Hematopoietic multipotent progenitor cell (in vitro differentiated cells): ENCODE measurements around the gene MUC2. TPM values are rescaled to one million over a fixed set of nuclear protein-coding genes. Genes with fewer than 3 reads are reported as not detected.

Experiments used
- DNase-seq, 3 donors: peaks; one replicate each; pipeline ENCODE4 v3.0.0-alpha.2; 2011 to 2015; ENCODE audit warnings: low read depth in 2 of 3, low spot score in 2 of 3
- total RNA-seq: library from RNA; depleted of rRNA; stranded (reverse); fragments of >200 nt; gene quantifications from one replicate; pipeline ENCODE4 v1.2.3, GENCODE V29; 2012

Gene MUC2
- total RNA-seq, 1 donor = not detected

DNA sequence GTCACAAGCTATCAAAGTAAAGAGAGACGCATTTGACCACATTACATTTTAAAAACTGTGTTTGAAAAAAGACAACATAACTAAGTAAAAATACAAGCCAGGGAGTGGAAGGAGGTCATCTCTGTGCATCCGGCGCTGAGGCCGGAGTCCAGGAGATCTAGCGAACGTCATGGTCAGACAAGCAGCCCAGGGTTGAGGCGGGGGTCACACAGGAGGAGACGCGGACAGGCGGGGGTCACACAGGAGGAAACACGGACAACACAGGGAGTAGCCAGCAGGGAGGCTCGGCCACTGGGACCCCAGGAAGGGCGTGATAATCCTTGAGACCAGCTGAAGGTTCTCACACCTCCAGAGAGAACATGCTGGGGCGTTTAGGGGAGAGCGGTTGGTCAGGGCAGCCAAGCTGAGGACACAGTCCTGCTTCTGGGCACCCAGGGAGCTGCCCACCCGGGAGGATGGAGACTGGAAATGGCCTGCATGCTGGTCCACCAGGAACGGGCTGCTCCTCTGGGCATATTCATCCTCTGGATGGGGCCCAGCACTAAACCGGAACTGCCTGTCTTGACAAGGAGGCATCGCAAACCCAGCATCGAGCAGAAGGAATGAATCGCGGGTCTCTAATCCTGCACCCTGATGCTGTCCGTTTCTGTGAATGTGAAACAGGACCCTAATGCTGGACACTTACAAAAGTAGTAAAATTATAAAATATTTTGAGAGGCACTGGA is 42.2 kb downstream of the MUC2 start:
- no peak for DNase-seq

DNA sequence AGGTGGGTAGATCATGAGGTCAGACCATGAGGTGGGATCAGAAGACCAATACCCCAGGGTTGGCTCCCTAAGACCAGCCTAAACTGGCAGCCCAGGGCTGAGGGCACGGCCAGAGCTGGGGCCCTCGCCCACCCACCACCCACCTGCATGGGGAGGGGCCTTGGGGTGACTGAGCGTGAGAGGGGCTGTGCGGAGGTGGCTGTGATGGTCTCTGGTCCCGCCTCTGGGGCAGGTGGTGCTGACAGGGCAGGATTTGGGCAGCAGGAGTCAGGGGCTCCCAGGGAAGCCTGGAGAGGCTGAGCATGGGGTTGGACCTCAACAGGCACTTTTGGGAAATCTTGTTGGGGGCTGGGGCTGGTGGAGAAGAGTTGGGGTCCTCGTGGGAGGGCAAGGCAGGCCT is 43.3 kb downstream of the MUC2 start:
- DNase-seq = no peak

DNA sequence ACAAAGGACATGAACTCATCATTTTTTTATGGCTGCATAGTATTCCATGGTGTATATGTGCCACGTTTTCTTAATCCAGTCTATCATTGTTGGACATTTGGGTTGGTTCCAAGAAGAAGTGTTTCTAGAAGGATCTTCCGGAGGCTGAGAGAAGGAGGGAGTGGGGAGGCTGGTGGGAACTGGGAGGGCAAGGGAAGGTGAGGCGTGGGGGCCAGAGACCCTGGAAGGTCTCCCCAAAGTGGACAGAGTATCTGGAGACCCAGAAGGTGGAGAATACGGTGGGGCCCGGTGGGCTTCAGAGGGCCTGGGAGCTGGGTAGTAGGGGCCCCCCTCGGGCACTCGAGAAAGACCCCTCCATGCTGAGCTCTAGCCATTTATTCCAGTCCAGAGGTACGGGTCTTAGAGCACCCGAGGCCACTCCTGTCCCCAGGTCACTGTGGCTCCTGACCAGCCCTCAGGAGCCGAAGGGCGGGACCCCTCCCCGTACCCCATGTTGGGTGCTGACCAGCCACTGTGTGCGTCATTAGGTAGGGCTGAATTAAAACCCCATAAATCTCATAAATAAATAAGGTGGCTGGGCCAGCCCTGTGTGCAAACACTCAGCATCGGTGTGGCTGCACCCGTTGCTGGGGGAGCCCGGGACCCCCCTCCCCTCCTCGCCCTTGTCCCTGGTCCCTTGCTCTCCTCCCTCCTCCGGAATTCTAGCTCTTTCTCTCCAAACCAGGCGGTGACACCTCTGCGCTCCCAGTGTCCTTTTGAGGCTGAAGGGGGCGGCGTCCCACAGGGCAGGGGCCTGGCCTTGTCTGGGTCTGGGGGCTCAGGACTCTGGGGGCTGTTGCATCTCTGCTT is 44.3 kb downstream of the MUC2 start:
- DNase-seq = no peak

DNA sequence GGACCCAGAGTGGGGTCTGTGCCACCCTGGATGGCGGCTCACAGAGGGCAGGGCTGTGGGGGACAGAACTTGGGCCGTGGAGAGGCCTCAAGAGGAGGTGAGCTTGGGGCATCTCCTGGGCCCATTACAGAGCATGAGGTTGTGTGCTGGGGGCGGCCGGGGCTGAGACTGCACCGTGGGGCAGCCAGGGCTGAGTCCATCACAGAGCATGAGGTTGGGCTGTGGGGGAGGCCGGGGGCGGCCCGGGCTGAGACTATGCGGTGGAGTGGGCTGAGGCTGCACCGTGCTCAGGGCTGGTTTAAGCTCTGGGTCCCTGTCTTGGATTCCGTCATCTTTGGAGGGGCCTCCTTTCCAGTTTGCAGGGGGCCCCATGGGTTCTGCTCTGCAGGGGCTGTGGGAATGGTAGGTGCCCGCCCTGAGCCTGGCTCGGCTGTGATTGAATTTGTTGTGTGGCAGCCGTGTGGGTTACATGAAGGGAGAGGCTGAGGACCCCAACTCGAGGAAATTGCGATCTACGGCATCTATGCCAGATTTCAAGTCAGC is 45.0 kb downstream of the MUC2 start:
- no peak for DNase-seq

DNA sequence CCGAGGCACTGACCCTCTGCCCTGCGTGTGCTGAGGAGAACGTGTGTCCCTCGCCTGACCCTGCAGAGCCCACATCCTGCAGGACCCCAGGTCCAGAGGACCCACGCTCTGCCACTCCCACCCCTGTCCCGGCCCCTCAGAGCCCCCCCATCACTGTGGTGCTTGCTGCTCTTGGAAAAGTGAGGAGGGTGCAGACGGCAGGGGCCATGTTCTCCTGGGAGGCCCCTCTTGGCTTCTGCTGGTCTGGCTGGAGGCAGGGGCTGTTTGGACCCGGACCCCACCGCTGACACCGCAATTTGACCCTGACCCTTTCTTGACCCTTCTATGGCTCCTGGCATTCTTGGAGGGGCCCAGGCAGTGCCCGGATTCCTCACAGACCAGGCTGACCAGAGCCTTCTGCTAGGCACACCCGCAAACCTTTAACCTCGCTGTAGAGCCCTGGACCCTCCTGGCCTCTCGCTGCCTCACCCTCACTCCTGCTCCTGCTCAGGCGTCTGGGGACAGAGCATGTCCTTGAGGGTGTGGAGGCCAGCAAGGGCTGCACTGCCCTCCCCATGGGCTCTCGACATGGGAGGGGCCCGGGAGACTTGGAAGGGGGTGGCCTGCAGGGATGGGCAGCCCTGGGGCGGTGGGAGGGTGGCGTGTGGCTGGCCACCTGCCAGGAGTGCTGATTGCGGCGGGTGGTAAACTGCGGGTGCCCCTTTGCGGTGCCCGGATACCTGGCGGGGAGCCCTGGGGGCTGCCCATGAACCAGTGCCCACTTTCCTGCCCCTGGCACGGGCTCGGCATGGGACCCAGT is 46.1 kb downstream of the MUC2 start:
- DNase-seq = no peak

DNA sequence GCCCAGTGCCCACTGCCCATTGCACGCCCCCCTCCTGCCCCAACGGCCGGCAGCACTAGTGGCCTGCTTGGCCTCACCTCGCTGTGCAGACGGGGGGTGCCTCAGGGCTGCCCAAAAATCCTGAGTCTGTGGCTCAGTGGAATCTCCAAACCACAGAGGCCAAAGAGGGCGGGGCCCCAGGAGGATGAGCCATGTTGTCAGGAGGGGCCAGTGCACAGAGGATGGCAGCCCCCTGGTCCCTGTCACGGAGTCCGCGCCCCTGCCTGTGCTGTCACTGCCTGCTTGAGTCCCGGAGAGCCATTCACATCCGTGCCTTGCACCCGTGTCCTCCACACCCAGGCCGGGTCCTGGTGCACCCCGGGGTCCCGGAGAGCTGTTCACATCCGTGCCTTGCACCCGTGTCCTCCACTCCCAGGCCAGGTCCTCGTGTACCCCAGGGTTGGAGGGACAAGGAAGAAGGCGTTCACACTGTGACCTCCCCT is 46.7 kb downstream of the MUC2 start:
- no peak for DNase-seq

DNA sequence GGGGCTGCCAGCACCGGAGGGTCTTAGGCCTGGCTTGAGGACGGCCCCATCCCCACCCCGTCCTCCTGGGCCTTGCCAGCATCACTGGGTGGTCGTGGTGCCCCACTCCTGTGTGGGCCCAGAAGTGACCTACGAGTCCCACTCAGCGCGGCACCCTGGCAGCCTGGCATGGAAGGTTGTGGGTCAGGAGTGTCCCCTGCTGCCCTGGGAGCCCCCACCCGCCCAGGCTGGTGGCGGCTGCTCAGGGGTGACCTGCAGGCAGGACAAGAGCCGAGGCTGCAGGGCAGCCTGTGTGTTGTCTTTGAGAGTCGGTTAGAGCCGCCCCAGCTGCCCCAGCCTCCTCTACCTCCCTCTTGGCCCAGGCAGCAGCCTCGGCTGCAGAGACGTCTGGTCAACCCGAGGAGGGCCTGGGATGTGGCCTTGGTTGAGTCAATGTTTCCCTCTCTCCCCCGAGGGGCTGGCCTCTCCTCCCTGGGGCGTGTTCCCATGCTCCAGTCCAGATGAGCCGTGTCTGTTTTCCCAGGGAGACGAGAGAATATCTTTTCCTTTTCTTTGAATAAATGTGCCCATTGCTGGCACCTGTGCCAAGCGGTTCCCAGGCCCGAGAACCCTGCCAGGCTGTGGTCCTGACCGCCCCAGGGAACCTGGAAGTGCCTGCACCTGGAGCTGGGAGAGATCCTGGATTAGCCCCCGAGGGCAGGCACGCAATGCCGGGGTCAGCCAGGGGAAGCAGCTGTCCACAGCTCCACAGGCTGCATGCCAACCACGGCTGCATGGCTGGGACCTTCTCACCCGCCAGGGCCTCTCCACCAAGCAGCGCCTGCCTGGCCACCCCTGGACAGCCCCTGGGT is 47.4 kb downstream of the MUC2 start:
- no peak for DNase-seq

DNA sequence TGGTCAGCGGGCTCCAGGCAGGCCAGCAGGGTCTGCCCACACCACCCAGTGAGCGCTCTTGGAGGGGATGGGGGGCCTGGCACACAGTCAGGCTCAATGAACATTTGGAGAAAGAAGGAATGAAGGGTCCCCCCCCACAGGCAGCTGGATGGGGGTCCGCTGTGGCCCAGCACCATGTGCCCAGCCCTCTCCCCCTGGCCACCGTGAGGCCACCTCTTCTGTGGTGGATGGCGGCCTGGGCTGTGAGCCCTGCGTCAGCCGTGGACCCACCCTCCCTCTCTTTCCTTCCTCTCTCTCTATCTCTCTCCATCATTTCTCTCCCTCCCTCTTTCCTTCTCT is 48.0 kb downstream of the MUC2 start:
- no peak for DNase-seq

DNA sequence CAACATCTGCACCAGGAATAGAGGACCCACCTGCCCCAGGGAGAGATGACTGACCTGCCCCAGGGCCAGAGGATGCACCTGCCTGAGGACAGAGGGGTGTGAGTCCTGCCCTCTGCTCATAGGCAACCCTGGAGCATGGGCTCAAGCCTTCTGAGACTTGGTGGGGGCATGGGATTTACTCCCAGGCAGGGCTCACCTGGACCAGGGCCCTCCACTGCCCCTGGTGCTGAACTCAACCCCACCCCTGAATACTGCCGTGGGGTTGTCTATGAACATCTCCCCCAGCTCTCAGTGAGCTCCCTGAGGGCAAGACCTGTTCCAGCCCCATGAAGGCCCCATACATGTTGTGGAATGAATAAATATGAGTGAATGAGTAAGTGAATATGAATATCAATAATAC is 49.3 kb downstream of the MUC2 start:
- DNase-seq = no peak

Other genes with a start within 250 kb of the MUC2 start
- 3.8 TPM for gene CRACR2B, start 247.0 kb upstream of the MUC2 start, total RNA-seq
- gene CD151, start 241.9 kb upstream of the MUC2 start, total RNA-seq = 145 TPM
- 41.5 TPM for gene POLR2L, start 232.3 kb upstream of the MUC2 start, total RNA-seq
- gene TSPAN4, start 232.0 kb upstream of the MUC2 start, total RNA-seq = 48.2 TPM
- 36.1 TPM for gene CHID1, start 164.1 kb upstream of the MUC2 start, total RNA-seq
- gene AP2A2, start 149.0 kb upstream of the MUC2 start, total RNA-seq = 68.7 TPM
- under 0.01 TPM for gene MUC6, start 38.2 kb upstream of the MUC2 start, total RNA-seq
- gene MUC5AC, start 83.1 kb downstream of the MUC2 start, total RNA-seq = under 0.01 TPM
- gene MUC5B, start 148.2 kb downstream of the MUC2 start, total RNA-seq = under 0.01 TPM
- 49.3 TPM for gene TOLLIP, start 234.8 kb downstream of the MUC2 start, total RNA-seq